Liver (tissue), 9 donors: ENCODE measurements around the gene PPP1R1B. TPM values are rescaled to one million over a fixed set of nuclear protein-coding genes. Genes with fewer than 3 reads are reported as not detected.

Experiments
- DNase-seq: peaks from one replicate; pipeline ENCODE4 v3.0.0-alpha.2; 2017; ENCODE audit warnings: low spot score
- H3K27ac ChIP-seq, 2 donors: one replicate each; pipeline ENCODE4 v1.7.0; 2013; ENCODE audit warnings: inconsistent platforms in 2 of 2, low read length in 2 of 2, control low read depth in 1 of 2, low read depth in 1 of 2, mild to moderate bottlenecking in 1 of 2
- H3K27me3 ChIP-seq, 4 donors: one replicate each; pipeline versions ENCODE4 v1.6.1 to v1.7.0; 2013; ENCODE audit warnings: low read length in 3 of 4, inconsistent platforms in 1 of 4, mild to moderate bottlenecking in 1 of 4, moderate library complexity in 1 of 4; ENCODE audit not compliant: control insufficient read depth in 4 of 4, insufficient read depth in 4 of 4
- H3K36me3 ChIP-seq, 4 donors: one replicate each; pipeline versions ENCODE4 v1.6.1 to v1.7.0; 2013; ENCODE audit warnings: low read length in 3 of 4, mild to moderate bottlenecking in 3 of 4, low read depth in 1 of 4, moderate library complexity in 1 of 4; ENCODE audit not compliant: control insufficient read depth in 4 of 4, insufficient read depth in 3 of 4
- H3K4me1 ChIP-seq, 4 donors: one replicate each; pipeline versions ENCODE4 v1.6.1 to v1.7.0; 2013; ENCODE audit warnings: low read length in 3 of 4, mild to moderate bottlenecking in 3 of 4, moderate library complexity in 1 of 4; ENCODE audit not compliant: control insufficient read depth in 4 of 4, insufficient read depth in 4 of 4
- H3K4me3 ChIP-seq, 3 donors: one replicate each; pipeline versions ENCODE4 v1.6.1 to v1.7.0; 2013; ENCODE audit warnings: low read length in 3 of 3, control low read depth in 1 of 3, low read depth in 1 of 3, mild to moderate bottlenecking in 1 of 3
- H3K9ac ChIP-seq, 2 donors: one replicate each; pipeline ENCODE4 v1.7.0; 2013; ENCODE audit warnings: low read length in 2 of 2, mild to moderate bottlenecking in 2 of 2, moderate library complexity in 2 of 2, control low read depth in 1 of 2, low read depth in 1 of 2
- H3K9me3 ChIP-seq, 4 donors: one replicate each; pipeline versions ENCODE4 v1.6.1 to v1.7.0; 2013; ENCODE audit warnings: low read length in 3 of 4; ENCODE audit not compliant: control insufficient read depth in 4 of 4
- ATF3 ChIP-seq: IDR thresholded peaks from 2 replicates; pipeline ENCODE4 v1.6.1; 2016; ENCODE audit warnings: antibody characterized with exemption
- CTCF ChIP-seq: fragments of 150-350 bp; IDR thresholded peaks from 2 replicates; pipeline ENCODE4 v1.5.1; 2017; ENCODE audit warnings: improper control_type of control experiment, low read depth, low read length; ENCODE audit not compliant: missing input control
- EGR1 ChIP-seq, 2 donors: IDR thresholded peaks; 2 replicates each; pipeline ENCODE4 v1.6.1; 2016 to 2018; ENCODE audit warnings: antibody characterized with exemption in 2 of 2, low read depth in 2 of 2
- FOXA1 ChIP-seq: IDR thresholded peaks from 2 replicates; pipeline ENCODE4 v1.6.1; 2016; ENCODE audit warnings: antibody characterized with exemption
- FOXA2 ChIP-seq: IDR thresholded peaks from 2 replicates; pipeline ENCODE4 v1.6.1; 2016; ENCODE audit warnings: antibody characterized with exemption
- GABPA ChIP-seq, 2 donors: IDR thresholded peaks in 1 of 2; conservative IDR thresholded peaks in 1 of 2; 2 replicates each; pipeline ENCODE4 v1.6.1; 2016; ENCODE audit warnings: antibody characterized with exemption in 2 of 2, mild to moderate bottlenecking in 1 of 2, moderate library complexity in 1 of 2
- HNF4A ChIP-seq, 2 donors: conservative IDR thresholded peaks; 2 replicates each; pipeline ENCODE4 v1.6.1; 2016; ENCODE audit warnings: antibody characterized with exemption in 2 of 2, mild to moderate bottlenecking in 2 of 2
- HNF4G ChIP-seq: IDR thresholded peaks from 2 replicates; pipeline ENCODE4 v1.6.1; 2016; ENCODE audit warnings: antibody characterized with exemption
- JUND ChIP-seq, 2 donors: IDR thresholded peaks; 2 replicates each; pipeline ENCODE4 v1.6.1; 2016; ENCODE audit warnings: antibody characterized with exemption in 2 of 2
- MAX ChIP-seq: IDR thresholded peaks from 2 replicates; pipeline ENCODE4 v1.6.1; 2016; ENCODE audit warnings: antibody characterized with exemption
- NR2F2 ChIP-seq: IDR thresholded peaks from 2 replicates; pipeline ENCODE4 v1.6.1; 2016; ENCODE audit warnings: antibody characterized with exemption
- RAD21 ChIP-seq, 2 donors: IDR thresholded peaks; 2 replicates each; pipeline ENCODE4 v1.6.1; 2016; ENCODE audit warnings: antibody characterized with exemption in 2 of 2, mild to moderate bottlenecking in 2 of 2
- REST ChIP-seq: IDR thresholded peaks from 2 replicates; pipeline ENCODE4 v1.6.1; 2016; ENCODE audit warnings: antibody characterized with exemption, mild to moderate bottlenecking
- RXRA ChIP-seq, 2 donors: IDR thresholded peaks; 2 replicates each; pipeline ENCODE4 v1.6.1; 2017 to 2018; ENCODE audit warnings: antibody characterized with exemption in 2 of 2, mild to moderate bottlenecking in 1 of 2
- SP1 ChIP-seq: IDR thresholded peaks from 2 replicates; pipeline ENCODE4 v1.6.1; 2018; ENCODE audit warnings: antibody characterized with exemption, mild to moderate bottlenecking
- TAF1 ChIP-seq: conservative IDR thresholded peaks from 2 replicates; pipeline ENCODE4 v1.6.1; 2016; ENCODE audit warnings: antibody characterized with exemption, mild to moderate bottlenecking
- YY1 ChIP-seq: IDR thresholded peaks from 2 replicates; pipeline ENCODE4 v1.6.1; 2016; ENCODE audit warnings: antibody characterized with exemption, mild to moderate bottlenecking
- ZBTB33 ChIP-seq: IDR thresholded peaks from 2 replicates; pipeline ENCODE4 v1.6.1; 2016; ENCODE audit warnings: antibody characterized with exemption
- whole genome bisulfite sequencing: extraction: QIAGEN DNeasy Blood & Tissue Kit; methylation state at CpG from one replicate; pipeline ENCODE4 v1.1.7; 2013; 5-methylcytosine and 5-hydroxymethylcytosine counted together
- polyA plus RNA-seq, 2 donors: library from polyadenylated mRNA; stranded (reverse) in 1 of 2; unstranded in 1 of 2; fragments of 200-250 nt in 1 of 2; fragments of >200 nt in 1 of 2; fragmentation: Nextera tagmentation in 1 of 2; extraction: Ambion mirVana in 1 of 2; gene quantifications; one replicate each; pipeline versions ENCODE4 v1.2.1 to v1.2.3, GENCODE V29; 2013 to 2015
- total RNA-seq, 2 donors: library from RNA; depleted of rRNA; stranded (reverse); fragments of >200 nt; gene quantifications; one replicate each; pipeline ENCODE4 v1.2.3, GENCODE V29; 2014
- donor health status: healthy.
- donor health status: healthy.
- donor health status: healthy.
- donor health status: healthy.
- donor health status: healthy.

PPP1R1B gene
- total and polyA plus RNA-seq, 4 donors = 0.14 TPM; not detected in 3

GRCh38 chr17:39655105-39655504 lies 28.4 kb downstream of the PPP1R1B start:
- H3K27me3 ChIP-seq = no peaks in the 10 kb centered on the region
- WGBS = 92% methylated on average over 2 of the region's 2 CpGs
- H3K27ac ChIP-seq = no peak overlapping the region
- H3K4me3 ChIP-seq = no peak overlapping the region
- H3K36me3 ChIP-seq = peaks cover 0 to 8% (median 4%) of the 10 kb centered on the region in 4 donors
- DNase-seq = no peak
- no peaks in the 10 kb centered on the region for H3K9me3 ChIP-seq
- H3K9ac ChIP-seq = no peak overlapping the region
- TF ChIP-seq JUND (IDR thresholded peaks at IDR 0.05) (no peak), HNF4A (conservative IDR thresholded peaks at IDR 0.05) (no peak), ATF3 (no peak), TAF1 (no peak), SP1 (no peak), NR2F2 (no peak), ZBTB33 (no peak), RXRA (IDR thresholded peaks at IDR 0.05) (no peak), MAX (no peak), GABPA (IDR thresholded peaks at IDR 0.05 in 1 of 2, conservative IDR thresholded peaks at IDR 0.05 in 1 of 2) (no peak), RAD21 (IDR thresholded peaks at IDR 0.05) (no peak), CTCF (no peak), FOXA2 (no peak), FOXA1 (no peak), EGR1 (IDR thresholded peaks at IDR 0.05; ENCODE audit: low read depth in 2 of 2) (no peak), YY1 (no peak), HNF4G (no peak), REST (no peak)
- H3K4me1 ChIP-seq = peaks cover 3 to 6% (median 6%) of the 10 kb centered on the region in 4 donors
